ENCODE results near the gene OSTM1. TPM values are rescaled to one million over a fixed set of nuclear protein-coding genes. Genes with fewer than 3 reads are reported as not detected.
A peak's percentile ranks its signal among the peaks of the same experiment; 100 is the strongest.

Gene OSTM1, protein sequence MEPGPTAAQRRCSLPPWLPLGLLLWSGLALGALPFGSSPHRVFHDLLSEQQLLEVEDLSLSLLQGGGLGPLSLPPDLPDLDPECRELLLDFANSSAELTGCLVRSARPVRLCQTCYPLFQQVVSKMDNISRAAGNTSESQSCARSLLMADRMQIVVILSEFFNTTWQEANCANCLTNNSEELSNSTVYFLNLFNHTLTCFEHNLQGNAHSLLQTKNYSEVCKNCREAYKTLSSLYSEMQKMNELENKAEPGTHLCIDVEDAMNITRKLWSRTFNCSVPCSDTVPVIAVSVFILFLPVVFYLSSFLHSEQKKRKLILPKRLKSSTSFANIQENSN
- total RNA-seq = 36.6 TPM
- long read RNA-seq, full-length matches to known transcripts = 62 of 72 reads
- long read RNA-seq, partial matches to known transcripts = 3 of 72 reads
- long read RNA-seq, other reads (novel, unspliced or antisense) = 7 of 72 reads

DNA sequence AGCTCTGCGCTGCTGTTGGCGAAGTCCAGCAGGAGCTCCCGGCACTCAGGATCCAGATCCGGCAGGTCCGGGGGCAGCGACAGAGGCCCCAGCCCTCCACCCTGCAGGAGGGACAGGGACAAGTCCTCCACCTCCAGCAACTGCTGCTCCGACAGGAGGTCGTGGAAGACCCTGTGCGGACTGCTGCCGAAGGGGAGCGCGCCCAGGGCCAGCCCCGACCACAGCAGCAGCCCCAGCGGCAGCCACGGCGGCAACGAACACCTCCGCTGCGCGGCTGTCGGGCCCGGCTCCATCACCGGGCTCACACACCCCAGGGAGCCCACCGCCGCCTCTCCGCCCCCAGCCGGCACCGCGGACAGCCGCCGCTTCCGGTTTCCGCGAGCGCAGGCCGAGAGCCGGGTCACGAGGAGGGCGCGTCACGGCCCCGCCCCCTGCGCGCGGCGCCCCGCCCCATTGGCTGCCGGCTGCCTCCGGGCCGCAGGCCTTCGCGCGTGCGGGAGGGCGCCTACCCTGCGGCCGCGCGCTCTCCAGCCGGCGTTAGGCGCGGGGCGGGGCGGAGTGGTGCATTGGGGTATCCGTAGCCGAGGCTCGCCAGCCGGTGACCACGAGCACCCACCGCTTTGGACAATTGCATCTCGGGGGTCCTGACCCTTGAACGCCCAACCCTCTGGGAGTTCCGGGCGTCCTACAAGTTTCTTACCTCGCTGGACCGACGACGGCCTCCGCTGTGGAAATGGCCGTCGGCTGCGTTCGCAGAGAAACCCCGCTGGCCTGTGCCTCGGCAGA lies at the start of gene OSTM1:
OSTM1 (minus strand) TSS at position 383 of the 786 bp plus-strand sequence; CDS start at position 293, 90 bp downstream.
- ATAC-seq (peak; percentile 100), DNase-seq (peak; percentile 96)
- intact Hi-C loops (cut with micrococcal nuclease) = no loop called here

DNA sequence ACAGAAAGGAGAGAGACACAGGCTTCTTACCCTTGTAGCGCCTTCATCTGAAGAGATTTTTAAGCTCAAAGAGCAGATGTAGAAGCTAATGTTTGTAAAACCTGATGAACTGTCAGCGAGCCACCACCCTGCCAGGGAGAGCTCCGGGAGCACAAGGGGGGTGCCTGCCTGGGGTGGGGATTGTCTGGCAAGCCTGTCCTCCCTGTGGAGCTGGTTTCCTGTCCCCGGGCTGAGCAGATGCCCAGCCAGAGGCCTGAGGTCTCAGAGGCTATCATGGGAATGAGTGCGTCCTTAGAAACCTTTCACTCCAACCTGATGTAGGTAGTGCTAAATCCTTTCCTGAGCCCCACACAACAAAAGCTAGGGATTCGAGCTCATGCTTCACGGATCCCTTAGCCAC lies 49.4 kb upstream of the OSTM1 start:
- ATAC-seq = no peak
- intact Hi-C loops (cut with micrococcal nuclease) = no loop called here
- DNase-seq = no peak

GRCh38 chr6:108123481-108123929 lies 49.0 kb upstream of the OSTM1 start:
- DNase-seq = no peak
- intact Hi-C loops (cut with micrococcal nuclease) = no loop called here
- ATAC-seq = no peak

DNA sequence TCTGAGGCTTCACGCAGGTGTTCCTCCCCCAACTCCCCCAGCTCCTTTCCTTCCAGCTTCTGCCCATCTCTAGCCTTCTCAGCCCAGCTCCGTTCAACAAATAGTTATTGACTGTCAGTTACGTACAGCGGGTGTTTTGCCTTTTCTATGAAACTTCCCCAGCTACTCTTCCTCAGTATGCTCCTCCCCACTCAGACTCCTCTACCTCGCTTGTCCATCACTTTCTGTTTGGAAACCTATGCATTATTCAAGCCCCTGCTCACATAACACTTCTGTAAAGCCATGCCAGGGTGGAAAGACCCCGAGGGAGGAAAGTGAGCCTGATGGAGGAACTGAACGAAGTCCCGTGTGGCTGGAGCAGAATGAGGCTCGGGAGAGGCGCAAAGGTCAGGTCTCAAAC lies 47.1 kb upstream of the OSTM1 start:
- no peak for DNase-seq
- no peak for ATAC-seq
- intact Hi-C loops (cut with micrococcal nuclease) = no loop called here

DNA sequence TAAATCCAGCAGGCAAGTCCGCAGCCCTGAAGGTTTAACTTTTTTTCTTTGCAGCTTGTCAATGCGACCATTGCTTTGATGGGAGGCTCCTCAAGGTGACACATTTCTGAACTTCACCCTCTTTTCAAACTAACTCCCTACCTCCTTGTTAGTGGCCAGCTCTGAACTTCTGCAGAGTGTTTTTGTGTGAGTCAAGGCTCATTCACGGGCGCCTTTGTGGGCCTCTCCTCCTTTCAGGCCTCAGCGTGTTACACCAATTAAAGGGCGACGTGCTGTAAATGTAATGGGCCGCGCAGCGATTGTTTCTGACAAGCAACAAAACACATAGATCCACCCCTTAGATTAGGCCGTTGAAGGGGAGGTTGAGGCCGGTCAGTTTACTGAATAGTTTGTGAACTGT lies 45.8 kb upstream of the OSTM1 start:
- DNase-seq (no peak), ATAC-seq (no peak)
- intact Hi-C loops (cut with micrococcal nuclease) = no loop called here

DNA sequence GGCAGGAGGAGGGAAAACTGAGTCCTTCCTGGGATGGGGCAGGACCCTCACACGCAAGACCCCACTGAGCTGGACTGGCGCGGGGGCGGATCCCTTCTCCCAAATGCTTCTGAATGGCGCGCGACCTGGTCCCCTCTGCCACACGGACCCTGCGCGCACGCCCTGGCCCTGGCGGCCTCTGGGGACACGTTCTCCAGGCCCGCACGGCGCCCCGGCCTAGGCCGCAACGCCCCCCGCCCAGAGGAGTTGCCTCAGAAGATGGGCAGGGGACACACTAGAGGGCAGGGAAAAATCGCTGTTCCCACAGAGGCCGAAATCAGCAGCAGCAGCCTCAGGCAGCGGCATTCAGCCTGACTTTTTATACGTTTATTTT lies 45.2 kb upstream of the OSTM1 start:
- no peak for DNase-seq
- intact Hi-C loops (cut with micrococcal nuclease) = loop anchor here (10.0 kb wide), 1 partner anchor 375 kb away; no protein-coding TSS in a partner anchor
- ATAC-seq = no peak

GRCh38 chr6:108118810-108119768 lies 44.5 kb upstream of the OSTM1 start:
- ATAC-seq = no peak
- no peak for DNase-seq
- intact Hi-C loops (cut with micrococcal nuclease) = loop anchor here (10.0 kb wide), 1 partner anchor 376 kb away; no protein-coding TSS in a partner anchor

GRCh38 chr6:108118359-108118724 lies 43.8 kb upstream of the OSTM1 start:
- intact Hi-C loops (cut with micrococcal nuclease) = loop anchor here (10.0 kb wide), 1 partner anchor 376 kb away; no protein-coding TSS in a partner anchor
- DNase-seq = no peak
- ATAC-seq = no peak

- peak; percentile 68 for ATAC-seq
- peak; percentile 54 for DNase-seq
- intact Hi-C loops (cut with micrococcal nuclease) = loop anchor here (10.0 kb wide), 1 partner anchor 377 kb away; no protein-coding TSS in a partner anchor
Measured at GRCh38 chr6:108117427-108118358, 43.2 kb upstream of the OSTM1 start.

DNA sequence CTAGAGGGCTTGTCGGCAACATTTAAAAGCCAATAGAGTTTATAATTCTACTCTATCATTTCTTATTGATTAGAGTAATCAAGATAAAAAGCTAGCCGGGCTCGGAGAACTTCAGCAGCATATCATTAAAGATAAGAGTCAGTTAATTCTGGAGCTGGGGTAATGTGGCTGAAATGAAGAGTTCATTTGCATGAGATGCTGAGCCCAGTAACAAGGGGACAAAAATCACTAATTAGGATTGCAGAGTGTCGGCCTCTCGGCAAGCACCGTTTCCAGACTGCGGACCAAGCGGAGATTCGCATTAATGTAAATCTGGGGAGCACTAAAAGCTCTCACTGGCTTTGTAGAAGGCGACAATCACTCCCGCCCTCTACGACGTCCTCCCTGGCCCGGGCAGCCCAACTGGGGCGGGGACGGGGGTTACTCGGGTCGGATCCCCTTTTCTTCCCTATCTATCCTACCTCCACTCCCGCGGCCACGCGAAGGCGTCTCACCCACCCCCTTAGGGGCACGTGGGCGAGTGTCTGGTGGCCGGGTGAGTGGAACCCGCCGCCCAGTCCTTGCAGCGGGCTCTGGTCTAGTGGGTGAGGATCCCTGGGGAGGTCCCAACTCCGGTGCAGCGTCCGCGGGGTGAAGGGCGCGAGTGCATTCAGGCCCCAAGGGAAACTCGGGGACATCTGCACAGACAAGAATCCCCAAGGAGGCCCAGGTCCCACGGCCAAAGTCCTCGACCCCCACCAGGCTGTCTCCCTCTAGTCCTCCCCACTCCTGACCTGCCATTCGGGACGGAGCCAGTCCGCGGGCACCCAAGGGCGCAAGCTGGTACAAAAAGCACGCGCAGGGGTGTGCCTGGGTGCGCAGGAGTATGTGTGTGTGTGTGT lies 42.2 kb upstream of the OSTM1 start:
- no peak for DNase-seq
- intact Hi-C loops (cut with micrococcal nuclease) = loop anchor here (10.0 kb wide), 1 partner anchor 378 kb away; no protein-coding TSS in a partner anchor
- no peak for ATAC-seq

DNA sequence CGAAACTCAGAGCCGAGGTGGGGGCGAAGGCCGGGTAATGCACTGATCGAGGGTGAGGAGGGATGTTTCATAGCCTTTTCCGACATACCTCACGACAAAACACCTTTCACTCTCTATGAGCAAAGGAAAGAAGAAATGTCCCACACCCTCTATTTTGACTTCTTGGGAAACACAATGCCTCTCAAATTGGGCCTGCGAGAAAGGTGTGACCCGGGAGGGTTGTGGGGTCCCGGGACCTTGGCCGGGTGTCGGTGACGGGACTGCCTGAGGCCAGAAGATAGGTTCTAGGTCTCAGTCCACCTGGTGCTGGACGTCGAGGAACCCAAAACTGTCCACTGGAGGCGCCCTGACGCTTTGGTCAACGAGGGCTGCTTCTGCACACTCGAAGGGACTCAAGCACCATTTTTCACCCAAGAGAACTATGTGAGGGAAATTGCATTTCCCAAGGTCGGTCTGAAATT lies 41.1 kb upstream of the OSTM1 start:
- intact Hi-C loops (cut with micrococcal nuclease) = loop anchor here (10.0 kb wide), 1 partner anchor 379 kb away; no protein-coding TSS in a partner anchor
- ATAC-seq = peak; percentile 19
- peak; percentile 43 for DNase-seq

GRCh38 chr6:108114841-108115597 lies 40.5 kb upstream of the OSTM1 start:
- peak; percentile 71 for ATAC-seq
- intact Hi-C loops (cut with micrococcal nuclease) = loop anchor here (5.0 to 10.0 kb wide), 2 partner anchors 380 to 412 kb away; no protein-coding TSS in a partner anchor
- peak; percentile 77 for DNase-seq

DNA sequence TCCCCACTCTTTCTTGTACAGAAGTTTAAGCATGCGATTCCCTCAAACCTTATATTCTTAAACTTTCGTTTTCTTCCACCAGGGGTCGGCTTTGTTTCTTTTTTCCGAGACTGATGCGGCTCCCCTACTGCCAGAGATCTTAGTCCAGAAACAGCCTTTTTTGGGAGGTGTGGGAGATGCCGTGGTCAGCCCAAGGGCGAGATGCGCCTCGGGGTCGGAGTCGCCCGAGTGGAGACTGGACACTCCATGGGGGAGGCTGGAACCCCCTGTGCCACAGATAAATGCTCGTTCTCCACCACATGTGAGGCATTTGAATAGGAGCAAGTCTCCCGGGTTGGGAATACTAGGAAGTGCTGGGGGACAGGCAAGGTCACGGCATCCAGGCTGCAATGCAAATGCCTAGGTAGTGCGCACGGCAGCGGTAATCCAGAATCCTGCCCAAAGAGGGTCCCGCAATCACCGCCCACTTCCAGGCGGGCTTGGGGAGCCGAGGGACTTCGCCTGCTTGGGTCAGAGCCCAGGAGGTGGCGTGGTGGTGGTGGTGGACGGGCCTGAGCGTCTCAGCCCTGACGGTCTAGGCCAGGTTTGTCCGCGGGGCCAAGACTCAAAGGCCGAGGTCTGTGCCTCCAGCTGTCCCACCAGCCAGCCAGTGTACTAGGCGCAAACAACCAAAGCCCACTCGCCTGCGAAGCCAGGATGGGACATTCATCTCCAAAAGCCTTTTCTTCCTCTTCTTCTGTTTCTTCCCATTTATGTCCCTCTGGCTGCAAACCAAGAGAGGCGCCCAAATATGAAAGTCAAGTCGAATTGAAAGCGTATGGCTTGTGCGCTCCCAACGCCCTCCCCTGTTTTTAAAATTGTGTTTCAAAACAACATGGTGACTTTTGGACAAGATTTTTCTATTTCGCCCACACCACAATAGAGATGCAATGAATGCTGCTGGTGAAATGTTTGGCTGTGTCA lies 39.3 kb upstream of the OSTM1 start:
- peak; percentile 33 for DNase-seq
- peak; percentile 40 for ATAC-seq

DNA sequence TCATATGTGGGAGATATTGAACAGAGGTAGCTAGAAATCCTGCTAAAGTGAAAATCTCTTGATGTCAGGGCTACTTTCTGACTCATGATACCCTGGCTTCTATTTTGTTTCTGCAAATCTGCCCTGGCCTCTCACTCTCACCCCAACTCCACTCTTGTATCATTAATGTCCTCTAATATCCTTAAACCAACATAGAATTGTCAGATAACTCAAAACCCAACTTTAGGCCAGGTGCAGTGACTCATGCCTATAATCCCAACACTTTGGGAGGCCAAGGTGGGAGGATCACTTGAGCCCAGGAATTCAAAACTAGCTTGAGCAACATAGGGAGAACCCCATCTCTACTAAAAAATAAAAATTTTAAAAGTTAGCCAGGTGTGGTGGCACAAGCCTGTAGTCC lies 33.8 kb upstream of the OSTM1 start:
- intact Hi-C loops (cut with micrococcal nuclease) = loop anchor here (5.0 kb wide), 1 partner anchor 684 kb away; no protein-coding TSS in a partner anchor
- DNase-seq (no peak), ATAC-seq (no peak)

More for the DNA sequence above, 39.3 kb upstream of the OSTM1 start:
- intact Hi-C loops (cut with micrococcal nuclease) = loop anchor here (5.0 to 10.0 kb wide), 2 partner anchors 381 to 413 kb away; no protein-coding TSS in a partner anchor
